Tibial artery (tissue), 4 donors: ENCODE data around the gene LRCH4.
A peak's percentile ranks its signal among the peaks of the same experiment; 100 is the strongest.

Experiments
- DNase-seq, 2 donors: peaks; one replicate each; pipeline ENCODE4 v3.0.0-alpha.2; 2019
- H3K27ac ChIP-seq, 2 donors: fragments of 200-600 bp; sonication (generic) in 1 of 2; 1 replicate in 1 of 2; 2 replicates in 1 of 2; pipeline ENCODE4 v1.5.1; 2018 to 2019; ENCODE audit warnings: mild to moderate bottlenecking in 1 of 2
- H3K27me3 ChIP-seq, 2 donors: fragments of 200-600 bp; sonication (generic) in 1 of 2; one replicate each; pipeline versions ENCODE4 v1.5.1 to v1.6.0; 2016 to 2019
- H3K36me3 ChIP-seq, 3 donors: fragments of 200-600 bp; sonication (generic) in 2 of 3; one replicate each; pipeline ENCODE4 v1.5.1; 2016 to 2019; ENCODE audit warnings: mild to moderate bottlenecking in 2 of 3
- H3K4me1 ChIP-seq, 4 donors: fragments of 200-600 bp; sonication (generic) in 2 of 4; 1 replicate in 3 of 4; 2 replicates in 1 of 4; pipeline ENCODE4 v1.5.1; 2016 to 2019
- H3K4me3 ChIP-seq, 2 donors: fragments of 200-600 bp; sonication (generic) in 1 of 2; 1 replicate in 1 of 2; 2 replicates in 1 of 2; pipeline ENCODE4 v1.5.1; 2018 to 2019; ENCODE audit warnings: mild to moderate bottlenecking in 2 of 2
- H3K9me3 ChIP-seq, 3 donors: fragments of 200-600 bp; sonication (generic) in 1 of 3; one replicate each; pipeline ENCODE4 v1.5.1; 2016 to 2019
- intact Hi-C: fragments of 100-400 bp; cut with DNase I; formaldehyde crosslinking; loops from one replicate; pipeline ENCODE4 v1.15.0; 2023; ENCODE audit warnings: low total_unique reads
- TF ChIP-seq, protein P1 (sequence below), 2 experiments: fragments of 200-600 bp in 1 of 2; fragments of 450-650 bp in 1 of 2; IDR thresholded peaks; one replicate each; pipeline ENCODE4 v1.5.1; 2017 to 2019; ENCODE audit warnings: antibody characterized with exemption in 2 of 2, mild to moderate bottlenecking in 1 of 2, moderate library complexity in 1 of 2

The LRCH4 gene

DNA sequence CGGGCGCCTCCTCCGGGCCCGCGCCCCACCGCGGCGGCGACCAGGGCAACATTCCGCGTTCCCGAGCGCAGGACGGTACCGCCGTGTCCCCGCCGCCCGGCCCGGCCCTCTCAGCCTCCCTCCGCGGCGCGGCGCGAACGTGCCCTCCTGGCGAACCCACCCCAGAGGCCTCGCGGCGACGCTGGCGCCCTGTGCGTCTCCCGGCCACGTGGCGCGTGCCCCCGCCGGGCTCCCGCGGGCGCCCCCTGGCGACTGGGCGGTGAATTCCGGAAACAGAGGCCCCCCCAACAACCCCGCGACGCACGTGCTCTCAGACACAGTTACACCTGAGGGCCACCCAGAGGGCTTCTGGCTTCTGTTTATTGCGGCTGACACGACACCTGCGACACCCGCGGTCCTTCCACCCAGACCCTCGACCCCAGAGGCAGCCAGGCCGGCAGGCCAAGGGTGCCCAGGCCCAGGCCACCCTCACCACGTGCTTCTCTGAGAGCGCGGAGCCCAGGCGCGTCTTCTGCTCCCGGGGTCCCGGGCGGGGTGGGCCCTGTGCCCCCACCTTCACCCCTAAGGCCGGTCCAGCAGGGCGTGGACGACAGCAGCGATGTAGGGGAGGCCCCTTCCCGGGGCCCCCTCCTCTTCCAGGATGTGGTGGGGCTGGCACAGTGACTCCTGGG is 12.1 kb downstream of the LRCH4 start, which contains the start of gene SAP25:
Gene SAP25, minus strand, starts transcription at position 210 of the 671 bp plus-strand sequence. Its CDS starts 158 bp downstream, at position 52.
- H3K9me3 ChIP-seq, result no peaks in the 10 kb centered on the region
- no peak for DNase-seq
- H3K4me1 ChIP-seq, result peaks cover 0 to 20% (median 14%) of the 10 kb centered on the region in 4 donors
- H3K27me3 ChIP-seq, result no peaks in the 10 kb centered on the region
- H3K36me3 ChIP-seq, result peaks cover 45 to 66% (median 50%) of the 10 kb centered on the region in 3 donors
- no peak within 1 kb of the TSS for H3K27ac ChIP-seq
- TF ChIP-seq, protein P1, sequence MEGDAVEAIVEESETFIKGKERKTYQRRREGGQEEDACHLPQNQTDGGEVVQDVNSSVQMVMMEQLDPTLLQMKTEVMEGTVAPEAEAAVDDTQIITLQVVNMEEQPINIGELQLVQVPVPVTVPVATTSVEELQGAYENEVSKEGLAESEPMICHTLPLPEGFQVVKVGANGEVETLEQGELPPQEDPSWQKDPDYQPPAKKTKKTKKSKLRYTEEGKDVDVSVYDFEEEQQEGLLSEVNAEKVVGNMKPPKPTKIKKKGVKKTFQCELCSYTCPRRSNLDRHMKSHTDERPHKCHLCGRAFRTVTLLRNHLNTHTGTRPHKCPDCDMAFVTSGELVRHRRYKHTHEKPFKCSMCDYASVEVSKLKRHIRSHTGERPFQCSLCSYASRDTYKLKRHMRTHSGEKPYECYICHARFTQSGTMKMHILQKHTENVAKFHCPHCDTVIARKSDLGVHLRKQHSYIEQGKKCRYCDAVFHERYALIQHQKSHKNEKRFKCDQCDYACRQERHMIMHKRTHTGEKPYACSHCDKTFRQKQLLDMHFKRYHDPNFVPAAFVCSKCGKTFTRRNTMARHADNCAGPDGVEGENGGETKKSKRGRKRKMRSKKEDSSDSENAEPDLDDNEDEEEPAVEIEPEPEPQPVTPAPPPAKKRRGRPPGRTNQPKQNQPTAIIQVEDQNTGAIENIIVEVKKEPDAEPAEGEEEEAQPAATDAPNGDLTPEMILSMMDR (IDR thresholded peaks at IDR 0.05), result no peak
- H3K4me3 ChIP-seq, result no peak within 1 kb of the TSS
- intact Hi-C loops, result no loop called here

DNA sequence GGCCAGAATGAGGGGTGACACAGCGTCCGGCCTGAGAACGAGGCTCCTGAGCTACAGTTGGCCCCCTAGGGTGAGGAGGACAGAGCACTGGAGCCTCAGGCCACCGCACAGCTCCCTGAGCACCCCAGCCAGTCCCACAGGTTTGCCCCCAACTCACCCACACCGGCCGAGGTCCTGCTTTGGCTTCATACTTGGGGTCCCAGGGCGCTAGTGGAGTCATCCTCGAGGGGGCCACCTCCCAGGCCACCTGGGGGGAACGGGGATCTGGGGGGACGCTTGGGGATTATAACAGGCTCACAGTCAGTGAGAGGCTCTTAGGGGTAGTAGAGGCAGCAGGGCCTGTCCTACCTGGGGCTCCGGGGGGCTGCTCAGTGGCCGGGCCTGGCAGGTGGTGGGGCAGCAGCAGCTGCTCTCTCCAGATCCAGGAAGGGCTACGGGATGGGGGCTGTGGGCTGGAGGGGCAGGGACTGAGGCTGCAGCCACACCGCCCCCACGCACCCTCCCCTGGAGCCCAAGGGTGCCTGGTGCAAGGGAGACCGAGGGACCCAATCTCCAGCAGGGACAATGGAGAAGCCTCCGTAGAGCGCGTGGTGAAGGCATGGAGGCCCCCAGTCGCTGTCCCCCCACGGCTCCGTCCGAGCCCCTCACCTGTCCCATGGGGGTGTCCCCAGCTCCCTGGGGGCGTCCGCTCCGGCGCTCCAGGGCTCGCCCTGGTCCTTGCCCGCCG is 12.8 kb downstream of the LRCH4 start:
- DNase-seq, result peak in 1 of 2 donors; percentile 60
- Histone ChIP-seq H3K27me3 (no peaks in the 10 kb centered on the region), H3K36me3 (peaks cover 38 to 59% (median 43%) of the 10 kb centered on the region in 3 donors), H3K9me3 (no peaks in the 10 kb centered on the region), H3K4me3 (no peak overlapping the region), H3K4me1 (peaks cover 0 to 20% (median 14%) of the 10 kb centered on the region in 4 donors), H3K27ac (no peak overlapping the region)
- TF ChIP-seq, protein P1 (IDR thresholded peaks at IDR 0.05), result no peak
- intact Hi-C loops, result no loop called here

DNA sequence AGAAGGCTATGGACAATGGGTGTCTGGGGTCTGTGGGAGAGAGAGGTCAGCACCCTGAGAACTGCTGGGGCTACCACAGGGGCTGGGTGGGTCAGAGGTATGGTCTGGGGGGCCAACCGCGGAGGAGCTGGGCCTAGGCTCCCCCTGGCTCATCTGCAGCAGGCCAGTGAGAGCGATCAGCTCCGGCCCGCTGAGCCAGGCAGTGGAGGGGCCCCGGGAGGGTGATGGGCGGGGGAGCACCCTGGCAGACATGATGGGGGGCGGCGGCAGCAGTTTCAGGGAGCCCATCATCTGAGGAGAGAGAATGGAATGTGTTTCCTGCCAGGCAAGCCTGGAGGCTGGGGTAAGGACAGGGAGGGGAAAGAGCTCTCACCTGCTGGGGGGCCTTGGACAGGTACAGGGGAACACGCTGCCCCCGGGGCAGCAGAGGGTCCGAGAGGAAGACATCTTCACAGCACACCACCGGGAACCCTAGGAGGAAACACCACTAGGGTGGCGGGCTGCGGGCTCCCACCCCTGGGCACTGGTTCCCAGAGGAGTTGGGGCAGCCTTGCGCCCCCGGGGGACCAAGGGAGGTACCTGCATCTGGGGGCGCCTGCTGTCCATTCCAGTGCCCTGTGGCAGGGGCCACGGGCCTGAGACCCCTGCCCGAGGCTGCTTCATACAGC is 13.5 kb downstream of the LRCH4 start:
- H3K27ac ChIP-seq, result no peak overlapping the region
- H3K4me3 ChIP-seq, result no peak overlapping the region
- peaks cover 31 to 52% (median 36%) of the 10 kb centered on the region in 3 donors for H3K36me3 ChIP-seq
- DNase-seq, result peak in 1 of 2 donors; percentile 63
- H3K4me1 ChIP-seq, result peaks cover 0 to 21% (median 15%) of the 10 kb centered on the region in 4 donors
- no peaks in the 10 kb centered on the region for H3K9me3 ChIP-seq
- TF ChIP-seq, protein P1 (IDR thresholded peaks at IDR 0.05), result no peak
- intact Hi-C loops, result no loop called here
- H3K27me3 ChIP-seq, result no peaks in the 10 kb centered on the region

DNA sequence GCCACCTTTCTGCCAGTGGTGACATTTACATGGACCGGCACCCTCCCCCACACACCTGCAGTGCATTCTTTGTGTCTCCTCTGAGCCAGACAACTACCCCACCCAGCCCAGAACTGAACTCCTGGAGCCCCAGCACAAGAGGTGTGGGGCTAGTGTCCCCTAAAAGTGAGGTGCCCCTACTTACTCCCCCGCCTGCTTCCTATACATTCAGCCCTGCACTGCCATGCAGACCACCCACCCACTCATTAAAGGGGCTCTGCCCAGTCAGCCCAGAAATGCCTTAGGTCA is 14.2 kb downstream of the LRCH4 start:
- TF ChIP-seq, protein P1 (IDR thresholded peaks at IDR 0.05), result no peak
- Histone ChIP-seq H3K36me3 (peaks cover 26 to 45% (median 29%) of the 10 kb centered on the region in 3 donors), H3K4me3 (no peak overlapping the region), H3K4me1 (peaks cover 0 to 21% (median 15%) of the 10 kb centered on the region in 4 donors), H3K9me3 (no peaks in the 10 kb centered on the region), H3K27ac (no peak overlapping the region), H3K27me3 (no peaks in the 10 kb centered on the region)
- intact Hi-C loops, result no loop called here
- no peak for DNase-seq

DNA sequence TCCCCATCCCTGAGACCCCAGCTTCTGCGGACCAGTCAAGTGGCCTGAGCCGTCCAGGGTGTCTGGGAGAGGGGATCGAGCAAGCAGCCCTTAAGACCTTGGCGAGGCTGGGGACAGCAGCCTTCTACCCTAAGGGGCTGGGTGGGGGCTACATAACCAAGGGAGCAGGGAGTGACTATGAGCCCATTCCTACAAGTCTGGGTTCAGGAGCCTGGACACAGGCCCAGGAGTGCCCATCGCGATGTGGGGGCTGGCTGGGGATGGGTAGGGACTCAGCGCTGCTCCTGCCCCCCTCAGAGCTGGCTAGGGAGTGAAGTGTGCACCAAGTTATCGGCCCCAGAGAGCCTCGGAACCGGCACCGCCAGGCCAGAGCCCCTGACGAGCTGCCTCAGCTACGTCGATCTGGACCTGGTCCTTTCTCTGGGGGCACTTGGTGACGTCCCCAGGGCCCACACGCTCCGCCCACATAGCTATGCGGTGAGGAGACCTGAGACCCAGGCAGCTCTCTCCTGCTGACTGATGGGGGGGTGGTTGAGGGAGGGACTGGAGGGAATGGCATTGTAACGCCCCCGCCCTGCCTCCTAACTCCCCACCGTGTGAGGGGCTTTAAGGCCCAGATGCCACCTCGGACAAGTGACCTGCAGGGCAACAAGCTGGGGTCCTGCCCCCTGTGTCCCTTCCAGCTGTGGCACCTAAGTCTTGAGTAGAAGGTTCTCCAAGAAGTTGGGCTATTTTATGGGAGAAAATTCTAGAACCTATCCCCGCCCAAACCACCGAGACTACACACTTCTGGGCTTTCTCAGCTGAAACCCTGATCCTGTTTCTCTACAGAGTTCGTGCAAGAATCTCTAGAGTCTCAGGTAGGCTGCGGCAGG is 14.7 kb downstream of the LRCH4 start:
- no peak overlapping the region for H3K27ac ChIP-seq
- no peak overlapping the region for H3K4me3 ChIP-seq
- no peaks in the 10 kb centered on the region for H3K27me3 ChIP-seq
- intact Hi-C loops, result no loop called here
- TF ChIP-seq, protein P1 (IDR thresholded peaks at IDR 0.05), result no peak
- DNase-seq, result no peak
- no peaks in the 10 kb centered on the region for H3K9me3 ChIP-seq
- H3K36me3 ChIP-seq, result peaks cover 22 to 40% (median 24%) of the 10 kb centered on the region in 3 donors
- peaks cover 0 to 21% (median 15%) of the 10 kb centered on the region in 4 donors for H3K4me1 ChIP-seq
